GM23338 (cell line): ENCODE data around the gene KCNMA1.

Source experiments
- EZH2 ChIP-seq: fragments of 200-600 bp; sonication (generic); IDR thresholded peaks from one replicate; pipeline ENCODE4 v1.8.0; 2017; ENCODE audit warnings: antibody characterized with exemption, mild to moderate bottlenecking, low read depth; ENCODE audit not compliant: unreplicated experiment
- TF ChIP-seq, protein P1 (sequence below), 2 experiments: fragments of 200-600 bp in 1 of 2; sonication (generic) in 1 of 2; conservative IDR thresholded peaks; 2 replicates each; pipeline versions ENCODE4 v1.5.1 to v1.6.1; 2016 to 2017; ENCODE audit warnings: antibody characterized with exemption in 2 of 2, low read depth in 2 of 2, mild to moderate bottlenecking in 2 of 2, moderate library complexity in 1 of 2
- TF ChIP-seq, protein P2 (sequence below): IDR thresholded peaks from one replicate; pipeline ENCODE4 v1.6.1; 2018; ENCODE audit warnings: antibody characterized with exemption; ENCODE audit not compliant: unreplicated experiment

DNA sequence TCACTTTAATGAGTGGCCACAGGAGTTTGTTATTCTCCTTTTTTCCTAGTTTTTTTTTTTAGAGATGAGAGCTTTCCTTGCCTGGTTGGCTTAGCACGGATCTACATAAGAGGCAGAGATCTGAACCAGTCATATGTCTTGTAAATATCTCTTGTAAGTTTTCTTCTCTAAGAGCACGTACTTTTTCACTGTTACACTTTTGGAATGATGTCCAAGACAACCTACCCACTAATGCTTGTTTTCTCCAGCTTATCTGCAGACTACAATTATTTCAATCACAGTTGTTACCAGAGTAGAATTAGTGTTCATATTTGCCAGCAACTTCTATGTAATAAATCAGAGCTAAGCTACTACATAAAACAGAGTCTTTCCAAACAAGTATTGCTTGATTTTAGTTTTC lies 444.6 kb downstream of the KCNMA1 start:
- TF ChIP-seq, protein P1, sequence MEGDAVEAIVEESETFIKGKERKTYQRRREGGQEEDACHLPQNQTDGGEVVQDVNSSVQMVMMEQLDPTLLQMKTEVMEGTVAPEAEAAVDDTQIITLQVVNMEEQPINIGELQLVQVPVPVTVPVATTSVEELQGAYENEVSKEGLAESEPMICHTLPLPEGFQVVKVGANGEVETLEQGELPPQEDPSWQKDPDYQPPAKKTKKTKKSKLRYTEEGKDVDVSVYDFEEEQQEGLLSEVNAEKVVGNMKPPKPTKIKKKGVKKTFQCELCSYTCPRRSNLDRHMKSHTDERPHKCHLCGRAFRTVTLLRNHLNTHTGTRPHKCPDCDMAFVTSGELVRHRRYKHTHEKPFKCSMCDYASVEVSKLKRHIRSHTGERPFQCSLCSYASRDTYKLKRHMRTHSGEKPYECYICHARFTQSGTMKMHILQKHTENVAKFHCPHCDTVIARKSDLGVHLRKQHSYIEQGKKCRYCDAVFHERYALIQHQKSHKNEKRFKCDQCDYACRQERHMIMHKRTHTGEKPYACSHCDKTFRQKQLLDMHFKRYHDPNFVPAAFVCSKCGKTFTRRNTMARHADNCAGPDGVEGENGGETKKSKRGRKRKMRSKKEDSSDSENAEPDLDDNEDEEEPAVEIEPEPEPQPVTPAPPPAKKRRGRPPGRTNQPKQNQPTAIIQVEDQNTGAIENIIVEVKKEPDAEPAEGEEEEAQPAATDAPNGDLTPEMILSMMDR (conservative IDR thresholded peaks at IDR 0.05; ENCODE audit: low read depth in 2 of 2): no peak
- TF ChIP-seq EZH2: no peak
- TF ChIP-seq, protein P2, sequence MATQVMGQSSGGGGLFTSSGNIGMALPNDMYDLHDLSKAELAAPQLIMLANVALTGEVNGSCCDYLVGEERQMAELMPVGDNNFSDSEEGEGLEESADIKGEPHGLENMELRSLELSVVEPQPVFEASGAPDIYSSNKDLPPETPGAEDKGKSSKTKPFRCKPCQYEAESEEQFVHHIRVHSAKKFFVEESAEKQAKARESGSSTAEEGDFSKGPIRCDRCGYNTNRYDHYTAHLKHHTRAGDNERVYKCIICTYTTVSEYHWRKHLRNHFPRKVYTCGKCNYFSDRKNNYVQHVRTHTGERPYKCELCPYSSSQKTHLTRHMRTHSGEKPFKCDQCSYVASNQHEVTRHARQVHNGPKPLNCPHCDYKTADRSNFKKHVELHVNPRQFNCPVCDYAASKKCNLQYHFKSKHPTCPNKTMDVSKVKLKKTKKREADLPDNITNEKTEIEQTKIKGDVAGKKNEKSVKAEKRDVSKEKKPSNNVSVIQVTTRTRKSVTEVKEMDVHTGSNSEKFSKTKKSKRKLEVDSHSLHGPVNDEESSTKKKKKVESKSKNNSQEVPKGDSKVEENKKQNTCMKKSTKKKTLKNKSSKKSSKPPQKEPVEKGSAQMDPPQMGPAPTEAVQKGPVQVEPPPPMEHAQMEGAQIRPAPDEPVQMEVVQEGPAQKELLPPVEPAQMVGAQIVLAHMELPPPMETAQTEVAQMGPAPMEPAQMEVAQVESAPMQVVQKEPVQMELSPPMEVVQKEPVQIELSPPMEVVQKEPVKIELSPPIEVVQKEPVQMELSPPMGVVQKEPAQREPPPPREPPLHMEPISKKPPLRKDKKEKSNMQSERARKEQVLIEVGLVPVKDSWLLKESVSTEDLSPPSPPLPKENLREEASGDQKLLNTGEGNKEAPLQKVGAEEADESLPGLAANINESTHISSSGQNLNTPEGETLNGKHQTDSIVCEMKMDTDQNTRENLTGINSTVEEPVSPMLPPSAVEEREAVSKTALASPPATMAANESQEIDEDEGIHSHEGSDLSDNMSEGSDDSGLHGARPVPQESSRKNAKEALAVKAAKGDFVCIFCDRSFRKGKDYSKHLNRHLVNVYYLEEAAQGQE: no peak
